Transverse colon (tissue), 4 donors: Measurements from ENCODE around the gene PBX3. TPM values are rescaled to one million over a fixed set of nuclear protein-coding genes. Genes with fewer than 3 reads are reported as not detected.

Experiments used
- DNase-seq: peaks from one replicate; pipeline ENCODE4 v3.0.0-alpha.2; 2019
- H3K27ac ChIP-seq, 4 donors: fragments of 200-600 bp; sonication (generic); 2 replicates each; pipeline ENCODE4 v1.5.1; 2016 to 2018; ENCODE audit warnings: inconsistent platforms in 4 of 4
- H3K27me3 ChIP-seq: fragments of 200-600 bp; sonication (generic); 2 replicates; pipeline ENCODE4 v1.5.1; 2017; ENCODE audit warnings: inconsistent platforms
- H3K36me3 ChIP-seq, 4 donors: fragments of 200-600 bp; sonication (generic); 2 replicates each; pipeline ENCODE4 v1.5.1; 2017 to 2019; ENCODE audit warnings: inconsistent platforms in 4 of 4
- H3K4me1 ChIP-seq, 4 donors: fragments of 200-600 bp; sonication (generic); 2 replicates each; pipeline ENCODE4 v1.5.1; 2017 to 2020; ENCODE audit warnings: inconsistent platforms in 4 of 4
- H3K4me3 ChIP-seq, 4 donors: fragments of 200-600 bp; sonication (generic); 1 replicate in 1 of 4; 2 replicates in 3 of 4; pipeline versions ENCODE4 v1.5.1 to v1.6.1; 2017 to 2019; ENCODE audit warnings: inconsistent platforms in 4 of 4
- H3K9me3 ChIP-seq, 2 donors: fragments of 200-600 bp; sonication (generic); 2 replicates each; pipeline ENCODE4 v1.5.1; 2017 to 2019; ENCODE audit warnings: inconsistent platforms in 2 of 2
- EP300 ChIP-seq: sonication (generic); formaldehyde crosslinking; IDR thresholded peaks from one replicate; pipeline ENCODE4 v1.6.1; 2017; ENCODE audit warnings: antibody characterized with exemption, low read depth
- POLR2A ChIP-seq: fragments of 450-650 bp; IDR thresholded peaks from one replicate; pipeline ENCODE4 v1.6.1; 2016; ENCODE audit warnings: antibody characterized with exemption, mild to moderate bottlenecking, moderate library complexity
- POLR2AphosphoS5 ChIP-seq, 3 donors: sonication (generic); formaldehyde crosslinking; IDR thresholded peaks; one replicate each; pipeline ENCODE4 v1.6.1; 2016; ENCODE audit warnings: antibody characterized with exemption in 3 of 3
- WGBS, 2 donors: methylation state at CpG; one replicate each; pipeline ENCODE4 v1.1.5; 2018; ENCODE audit warnings: low coverage in 1 of 2; 5-methylcytosine and 5-hydroxymethylcytosine counted together
- in situ Hi-C, 4 donors: fragments of 200-750 bp; cut with MboI; loops; one replicate each; pipeline versions ENCODE4 v1.15.0 to v1.15.1; 2017; ENCODE audit warnings: low sequenced_read_pairs in 3 of 4, low pct_ligation_motif_present in 1 of 4, low pct_unique_long_range_greater_than_20kb in 1 of 4
- intact Hi-C: fragments of 100-400 bp; cut with DNase I; formaldehyde crosslinking; loops from one replicate; pipeline ENCODE4 v1.15.1; 2023; ENCODE audit warnings: low total_unique reads
- total RNA-seq, 4 donors: library from RNA; depleted of rRNA; stranded (reverse); fragments of >200 nt; gene quantifications; one replicate each; pipeline ENCODE4 v1.1.0, GENCODE V29; 2016
- TF ChIP-seq, protein P1 (sequence below), 5 experiments: fragments of 200-600 bp in 3 of 5; fragments of 450-650 bp in 2 of 5; sonication (generic) in 3 of 5; IDR thresholded peaks; 1 replicate in 2 of 5; 2 replicates in 3 of 5; pipeline ENCODE4 v1.5.1; 2016 to 2017; ENCODE audit warnings: antibody characterized with exemption in 5 of 5, inconsistent platforms in 3 of 5, mild to moderate bottlenecking in 2 of 5, moderate library complexity in 1 of 5

The PBX3 gene
- total RNA-seq, 4 donors from 2014 or later, result 16.4 to 70.3 (median 20.4) TPM

GRCh38 chr9:125990793-125991220 is 243.6 kb downstream of the PBX3 start:
- H3K9me3 ChIP-seq, result no peaks in the 10 kb centered on the region
- intact Hi-C loops, result no loop called here
- no peak overlapping the region for H3K4me3 ChIP-seq
- H3K36me3 ChIP-seq, result no peaks in the 10 kb centered on the region
- in situ Hi-C loops, result no loop called here
- no peak overlapping the region for H3K27ac ChIP-seq
- no peaks in the 10 kb centered on the region for H3K4me1 ChIP-seq
- TF ChIP-seq POLR2AphosphoS5 (IDR thresholded peaks at IDR 0.05) (no peak), EP300 (no peak), POLR2A (no peak)
- TF ChIP-seq, protein P1, sequence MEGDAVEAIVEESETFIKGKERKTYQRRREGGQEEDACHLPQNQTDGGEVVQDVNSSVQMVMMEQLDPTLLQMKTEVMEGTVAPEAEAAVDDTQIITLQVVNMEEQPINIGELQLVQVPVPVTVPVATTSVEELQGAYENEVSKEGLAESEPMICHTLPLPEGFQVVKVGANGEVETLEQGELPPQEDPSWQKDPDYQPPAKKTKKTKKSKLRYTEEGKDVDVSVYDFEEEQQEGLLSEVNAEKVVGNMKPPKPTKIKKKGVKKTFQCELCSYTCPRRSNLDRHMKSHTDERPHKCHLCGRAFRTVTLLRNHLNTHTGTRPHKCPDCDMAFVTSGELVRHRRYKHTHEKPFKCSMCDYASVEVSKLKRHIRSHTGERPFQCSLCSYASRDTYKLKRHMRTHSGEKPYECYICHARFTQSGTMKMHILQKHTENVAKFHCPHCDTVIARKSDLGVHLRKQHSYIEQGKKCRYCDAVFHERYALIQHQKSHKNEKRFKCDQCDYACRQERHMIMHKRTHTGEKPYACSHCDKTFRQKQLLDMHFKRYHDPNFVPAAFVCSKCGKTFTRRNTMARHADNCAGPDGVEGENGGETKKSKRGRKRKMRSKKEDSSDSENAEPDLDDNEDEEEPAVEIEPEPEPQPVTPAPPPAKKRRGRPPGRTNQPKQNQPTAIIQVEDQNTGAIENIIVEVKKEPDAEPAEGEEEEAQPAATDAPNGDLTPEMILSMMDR (IDR thresholded peaks at IDR 0.05), result no peak
- H3K27me3 ChIP-seq, result no peaks in the 10 kb centered on the region
- 59 to 69% methylated on average over 10 to 12 of the region's 12 CpGs for WGBS, 2 donors
- DNase-seq, result no peak

- H3K4me1 ChIP-seq, result no peaks in the 10 kb centered on the region
- H3K9me3 ChIP-seq, result no peaks in the 10 kb centered on the region
- no peaks in the 10 kb centered on the region for H3K36me3 ChIP-seq
- in situ Hi-C loops, result no loop called here
- H3K27me3 ChIP-seq, result no peaks in the 10 kb centered on the region
- no peak overlapping the region for H3K27ac ChIP-seq
- TF ChIP-seq POLR2AphosphoS5 (IDR thresholded peaks at IDR 0.05) (no peak), EP300 (no peak), POLR2A (no peak)
- TF ChIP-seq, protein P1 (IDR thresholded peaks at IDR 0.05), result no peak
- H3K4me3 ChIP-seq, result no peak overlapping the region
- intact Hi-C loops, result no loop called here
- no peak for DNase-seq
- 80% methylated on average over 1 to 11 of the region's 11 CpGs for WGBS, 2 donors
These were observed 244.8 kb downstream of the PBX3 start for GRCh38 chr9:125991886-125992529.

DNA sequence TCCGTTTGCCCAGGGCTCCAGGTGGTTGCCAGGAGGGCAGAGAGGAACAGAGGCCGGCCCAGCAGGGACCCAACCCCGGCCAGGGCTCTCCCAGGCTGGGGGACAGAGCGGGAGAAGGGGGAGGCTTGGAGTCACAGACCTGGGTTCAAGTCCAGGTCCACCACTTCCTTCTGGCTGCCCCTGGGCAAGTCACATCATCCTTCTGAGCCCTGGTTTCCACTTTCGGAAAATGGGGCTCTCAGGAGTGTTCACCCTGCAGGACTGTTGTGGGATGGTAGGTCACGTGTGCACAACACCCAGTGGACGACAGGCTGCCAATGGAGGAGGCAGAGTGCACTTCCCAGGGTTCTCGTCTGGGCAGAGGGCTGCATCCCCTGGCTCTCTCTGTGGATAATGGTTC is 245.4 kb downstream of the PBX3 start:
- Histone ChIP-seq H3K4me1 (no peaks in the 10 kb centered on the region), H3K36me3 (no peaks in the 10 kb centered on the region), H3K4me3 (no peak overlapping the region), H3K27me3 (no peaks in the 10 kb centered on the region), H3K9me3 (no peaks in the 10 kb centered on the region), H3K27ac (no peak overlapping the region)
- DNase-seq, result no peak
- 79 to 90% methylated on average over 2 to 8 of the region's 8 CpGs for WGBS, 2 donors
- no peak for TF ChIP-seq EP300
- no peak for TF ChIP-seq POLR2AphosphoS5 (IDR thresholded peaks at IDR 0.05)
- TF ChIP-seq, protein P1 (IDR thresholded peaks at IDR 0.05), result no peak
- TF ChIP-seq POLR2A, result no peak
- in situ Hi-C loops (no loop called here), intact Hi-C loops (no loop called here)

DNA sequence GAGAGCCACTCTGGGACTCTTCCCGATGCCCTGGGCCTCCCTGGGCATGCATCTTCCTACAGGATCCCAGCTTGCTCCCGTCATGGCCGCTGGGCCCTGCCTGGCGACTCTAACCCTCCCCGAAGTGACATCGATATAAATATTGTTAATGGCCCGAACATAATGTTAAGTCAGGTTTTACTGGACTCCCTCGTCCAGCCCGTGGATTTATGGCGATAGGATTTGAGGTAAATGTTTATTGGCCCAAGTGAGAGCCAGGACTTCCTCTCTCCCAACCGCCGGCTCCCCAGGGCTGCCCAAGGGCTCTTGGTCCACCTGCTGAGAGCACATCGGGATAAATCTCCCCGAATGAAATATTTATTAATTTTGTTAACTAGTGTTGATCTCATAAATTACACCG is 246.3 kb downstream of the PBX3 start:
- WGBS, 2 donors, result 86 to 100% methylated on average over 1 to 15 of the region's 15 CpGs
- intact Hi-C loops (no loop called here), in situ Hi-C loops (no loop called here)
- no peak for DNase-seq
- no peaks in the 10 kb centered on the region for H3K27me3 ChIP-seq
- no peak overlapping the region for H3K4me3 ChIP-seq
- no peaks in the 10 kb centered on the region for H3K9me3 ChIP-seq
- no peaks in the 10 kb centered on the region for H3K4me1 ChIP-seq
- TF ChIP-seq EP300 (no peak), POLR2A (no peak)
- TF ChIP-seq, protein P1 (IDR thresholded peaks at IDR 0.05), result no peak
- H3K27ac ChIP-seq, result no peak overlapping the region
- no peaks in the 10 kb centered on the region for H3K36me3 ChIP-seq
